Amniotic epithelial cell (primary cell): ENCODE data around the gene WAPL.

Experiments used
- DNase-seq: peaks from one replicate; pipeline ENCODE4 v3.0.0-alpha.2; 2010; ENCODE audit warnings: low read depth

WAPL gene

DNA sequence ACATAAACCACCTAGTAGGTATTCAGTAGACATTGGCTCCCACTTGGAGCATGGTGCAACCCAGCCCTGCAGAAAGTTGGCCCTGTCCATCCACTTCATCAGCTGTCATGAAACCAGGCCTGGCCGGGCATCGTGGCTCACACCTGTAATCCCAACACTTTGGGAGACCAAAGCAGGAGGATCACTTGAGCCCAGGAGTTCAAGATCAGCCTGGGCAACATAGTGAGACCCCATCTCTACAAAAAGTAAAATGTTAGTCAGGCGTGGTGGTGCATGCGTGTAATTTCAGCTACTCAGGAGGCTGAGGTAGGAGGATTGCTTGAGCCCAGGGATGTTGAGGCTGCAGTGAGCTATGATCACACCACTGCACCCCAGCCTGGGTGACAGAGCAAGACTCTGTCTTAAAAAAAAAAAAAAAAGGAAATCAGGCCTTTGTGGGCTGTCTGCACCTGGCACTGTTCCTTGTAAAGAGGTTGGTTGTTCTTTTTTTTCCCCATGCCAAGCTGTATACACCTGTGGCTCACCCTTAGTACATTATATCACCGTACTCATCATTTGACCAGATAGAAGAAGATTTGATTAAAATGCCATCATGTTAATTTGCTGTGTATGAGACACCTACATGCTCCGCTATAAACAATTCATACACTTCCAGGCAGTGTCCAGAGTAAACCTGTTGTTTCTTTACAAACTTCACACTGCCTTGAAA is 109.6 kb downstream of the WAPL start:
- DNase-seq, result no peak

DNA sequence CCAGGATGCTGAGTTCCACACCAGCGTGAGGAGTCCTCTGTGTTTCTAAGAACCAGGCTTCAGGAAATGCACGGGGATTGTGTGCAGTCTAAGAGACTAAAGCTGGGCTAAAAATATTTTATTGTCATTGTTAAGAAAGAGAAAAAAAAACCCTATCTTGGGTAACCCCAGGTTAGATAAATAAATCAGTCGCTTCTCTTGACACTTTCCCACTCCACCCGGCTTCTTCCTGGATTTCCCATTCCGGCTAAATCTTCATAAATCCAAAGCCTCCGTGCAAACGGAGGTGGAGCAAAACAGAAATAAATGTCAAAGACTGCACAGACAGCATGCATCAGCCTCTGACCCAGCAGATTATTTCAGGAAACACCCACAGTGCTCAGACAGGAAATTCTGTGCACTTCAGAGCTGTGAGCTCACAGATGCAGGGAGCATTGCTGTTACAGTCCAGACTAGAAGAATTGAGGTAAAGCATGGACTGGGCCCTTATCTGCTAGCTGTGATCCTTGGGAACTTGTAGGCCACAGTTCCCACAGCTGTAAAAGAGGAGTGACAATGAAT is 110.2 kb downstream of the WAPL start:
- peak; percentile 83 for DNase-seq

DNA sequence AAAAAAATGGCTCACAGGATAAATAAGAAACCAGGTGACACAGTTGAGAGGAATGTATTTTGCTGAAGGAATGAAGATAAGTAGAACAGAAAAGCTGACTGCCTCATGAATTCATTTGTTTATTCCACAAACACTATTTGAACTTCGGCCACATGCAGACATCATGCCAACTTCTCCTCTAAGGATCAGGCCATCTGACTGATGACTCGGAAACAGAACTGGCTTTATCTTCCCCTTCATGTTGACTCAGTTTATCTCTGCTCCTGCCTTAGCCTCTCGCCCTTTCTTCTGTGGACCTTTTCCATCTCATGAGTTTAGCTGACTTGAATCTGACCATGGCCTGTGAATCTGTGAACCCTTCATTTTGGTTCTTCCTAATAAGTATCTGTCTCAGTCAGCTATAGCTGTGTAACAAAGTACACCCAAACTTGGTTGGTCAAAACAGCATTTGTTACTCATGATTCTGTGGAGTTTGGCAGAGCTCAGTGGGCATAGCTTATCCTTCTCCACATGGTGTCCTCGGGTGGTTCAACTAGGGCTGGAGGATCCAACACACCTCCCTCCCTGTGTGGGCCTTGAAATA is 111.0 kb downstream of the WAPL start:
- DNase-seq, result peak; percentile 87

DNA sequence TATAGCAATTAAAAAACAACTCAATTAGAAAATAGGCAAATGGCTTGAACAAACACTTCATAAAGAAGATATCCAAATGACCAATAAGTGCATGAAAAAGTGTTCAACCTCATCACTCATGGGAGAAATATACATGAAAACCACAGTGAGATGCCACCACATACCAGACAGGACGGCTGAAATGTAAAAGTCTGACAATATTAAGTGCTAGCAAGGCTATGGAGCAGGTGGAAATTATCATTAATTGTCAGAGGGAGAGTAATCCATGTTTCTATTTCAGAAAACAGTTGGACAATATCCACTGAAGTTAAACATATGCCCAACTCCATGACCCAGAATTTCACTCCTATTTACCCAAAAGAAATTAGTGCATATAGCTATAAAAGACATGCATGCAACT is 112.4 kb downstream of the WAPL start:
- no peak for DNase-seq

DNA sequence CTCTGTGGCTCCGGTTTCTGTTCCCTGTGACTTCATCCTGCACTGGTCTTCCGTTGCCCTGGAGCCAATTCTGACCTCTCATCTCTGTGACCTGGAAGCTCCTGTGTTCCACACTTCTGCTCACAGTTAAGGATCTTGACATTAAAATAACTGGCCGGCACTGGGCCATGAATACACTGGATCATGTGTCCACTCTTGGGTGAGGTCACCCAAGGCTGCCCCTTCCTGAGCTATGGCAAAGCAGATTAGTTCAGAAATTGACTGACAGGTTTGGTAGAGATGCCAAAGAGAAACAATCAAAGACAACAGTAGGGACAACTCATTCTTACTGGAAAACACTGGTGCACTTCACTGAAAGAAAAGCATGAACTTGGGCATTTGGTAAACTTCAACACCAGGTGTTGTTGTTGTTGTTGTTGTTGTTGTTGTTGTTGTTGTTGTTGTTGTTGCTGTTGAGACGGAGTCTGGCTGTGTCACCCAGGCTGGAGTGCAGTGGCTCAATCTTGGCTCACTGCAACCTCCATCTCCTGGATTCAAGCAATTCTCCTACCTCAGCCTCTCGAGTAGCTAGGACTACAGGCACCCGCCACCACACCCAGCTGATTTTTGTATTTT is 118.3 kb downstream of the WAPL start:
- DNase-seq, result no peak

DNA sequence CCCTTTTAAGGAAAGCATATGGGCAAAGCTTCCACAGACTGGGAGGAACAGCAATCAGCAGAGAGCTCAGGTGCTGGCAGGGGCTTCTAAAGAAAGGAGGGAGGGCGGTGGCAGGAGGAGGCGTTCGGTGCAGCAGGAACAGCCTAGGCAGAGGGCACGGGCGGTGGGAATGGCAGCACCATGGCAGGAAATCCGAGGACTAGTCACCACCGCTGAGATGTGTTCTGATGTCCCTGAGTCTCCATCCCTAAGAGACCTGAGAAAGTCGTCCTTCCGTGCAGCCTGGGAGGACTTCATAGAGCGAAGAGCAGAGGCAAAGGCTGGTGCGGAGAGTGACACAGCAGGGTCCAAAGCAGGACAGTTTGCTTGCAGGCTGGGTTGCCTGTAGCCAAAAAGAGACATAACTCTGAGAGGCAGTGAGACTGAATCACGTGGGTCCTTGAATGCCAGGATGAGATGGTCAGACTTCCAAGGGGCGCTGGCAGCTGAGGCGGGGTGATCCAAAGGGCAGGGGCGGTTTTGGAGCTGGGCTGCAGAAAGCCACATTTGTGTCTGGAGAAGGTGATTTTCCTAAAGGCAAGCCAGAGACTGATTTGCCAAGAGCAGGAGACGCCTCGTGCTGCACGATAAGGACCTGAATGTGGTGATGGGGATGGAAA is 119.2 kb downstream of the WAPL start:
- no peak for DNase-seq

DNA sequence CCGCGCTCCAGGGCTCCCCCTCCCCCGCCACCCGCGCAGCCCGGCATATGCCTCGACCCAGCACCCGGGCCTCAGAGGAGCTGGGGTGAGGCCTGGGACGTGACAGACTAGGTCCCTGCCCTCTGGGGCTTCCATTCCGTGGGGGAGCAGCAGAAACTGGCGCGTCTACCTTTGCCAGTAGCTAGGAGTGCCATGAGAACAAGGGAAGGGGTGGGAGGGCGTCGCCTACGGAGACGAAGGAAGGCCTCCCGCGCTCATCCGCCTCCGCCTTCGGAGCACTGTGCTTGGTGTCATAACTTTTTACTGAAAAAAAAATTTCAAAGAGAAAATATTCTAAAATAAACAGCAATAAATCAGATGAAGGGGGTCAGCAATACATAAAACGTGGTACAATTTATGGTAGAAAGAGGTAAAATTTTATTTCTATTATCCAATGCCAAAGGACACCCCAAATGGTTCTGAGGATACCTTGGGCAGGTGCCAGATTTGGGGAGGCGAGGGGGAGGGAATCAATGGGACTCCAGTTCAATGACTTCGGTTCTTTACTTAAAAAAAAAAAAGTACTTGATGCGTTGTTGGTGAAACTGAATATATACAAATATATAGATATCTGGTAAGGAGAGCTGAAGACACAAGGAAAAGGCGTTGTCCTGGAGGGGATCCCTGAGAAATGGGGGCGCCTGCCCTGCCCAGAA is 119.9 kb downstream of the WAPL start:
- no peak for DNase-seq

DNA sequence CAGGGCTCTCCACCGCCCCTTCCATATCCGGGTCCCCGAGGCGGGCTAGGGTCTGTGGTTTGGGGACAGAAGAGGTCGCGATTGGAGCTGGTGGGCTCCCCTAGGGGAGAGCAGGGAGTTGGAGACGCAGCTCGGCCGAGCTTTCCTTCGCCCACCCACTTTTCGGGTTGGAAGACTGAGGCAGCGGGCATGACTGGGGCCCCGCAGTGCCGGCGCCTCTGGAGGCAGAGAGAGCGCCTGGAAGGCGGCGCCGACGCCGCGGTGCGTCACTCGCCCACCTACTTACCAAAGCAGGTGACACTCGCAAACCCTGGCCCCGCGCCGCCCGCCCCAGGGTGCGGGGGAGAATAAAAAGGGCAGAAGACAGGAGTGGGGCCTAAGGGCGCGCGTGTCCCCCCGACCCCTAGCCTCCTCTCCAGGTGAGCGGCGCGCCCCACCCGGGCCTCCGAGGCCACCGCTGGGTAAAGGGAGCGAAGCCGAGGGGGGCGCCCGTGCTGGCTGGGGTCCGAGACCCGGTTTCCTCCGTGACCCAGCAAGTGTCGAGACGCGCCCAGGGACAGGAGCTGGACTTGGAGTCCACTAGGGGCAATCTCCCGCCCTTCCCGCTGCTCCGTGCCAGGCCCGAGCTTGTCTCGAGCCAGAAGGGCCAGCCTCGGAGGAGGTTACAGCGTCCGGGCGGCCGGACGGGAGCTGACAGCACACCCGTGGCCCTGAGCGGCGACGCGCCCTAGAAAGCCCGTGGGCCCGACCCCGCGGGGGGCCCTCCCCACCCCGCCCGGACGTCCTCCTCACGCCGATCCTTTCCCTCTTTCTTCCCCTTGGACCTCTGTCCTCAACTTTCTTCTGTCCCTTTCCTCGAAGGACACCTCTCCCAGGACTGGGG is 120.6 kb downstream of the WAPL start:
- DNase-seq, result no peak

DNA sequence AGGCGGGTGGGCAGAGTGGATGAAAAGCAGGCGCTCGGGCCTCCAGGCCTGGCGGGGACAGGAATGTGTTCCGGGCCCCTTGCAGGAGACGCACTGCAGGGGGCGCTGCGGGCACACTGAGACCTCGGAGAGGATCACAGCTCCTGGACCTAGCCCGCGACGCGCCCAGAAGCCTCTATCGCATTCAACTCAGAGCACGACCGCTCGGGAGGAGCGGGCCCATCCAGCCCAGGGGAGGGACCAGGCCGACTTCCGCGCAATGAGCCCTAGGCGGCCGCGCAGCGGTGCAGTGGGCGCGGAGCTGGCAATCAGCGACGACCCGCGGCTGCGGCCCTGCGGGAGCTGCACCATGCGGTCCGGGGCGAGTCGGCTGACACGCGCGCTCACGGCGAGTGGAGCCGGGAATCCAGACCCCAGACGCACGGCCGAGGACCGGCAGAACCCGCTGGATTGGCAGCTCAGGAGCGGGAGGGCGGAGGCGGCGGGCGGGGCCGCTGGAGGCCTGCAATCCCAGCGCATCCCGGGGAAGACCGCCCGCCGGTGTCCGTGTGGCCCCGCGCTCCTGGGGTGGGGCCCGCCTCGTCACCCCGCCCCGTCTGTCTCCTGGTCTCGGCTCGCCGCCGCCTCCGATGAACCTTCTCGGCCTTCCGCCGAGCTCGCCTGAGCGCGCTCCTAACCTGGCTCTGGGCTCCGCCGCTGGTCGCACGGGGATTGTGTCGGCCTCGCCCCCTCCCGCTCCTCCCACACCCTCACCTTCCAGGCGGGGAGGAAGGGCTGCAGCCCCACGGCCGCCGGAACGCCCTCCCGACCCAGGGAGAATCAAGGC is 121.5 kb downstream of the WAPL start:
- DNase-seq, result peak; percentile 91

DNA sequence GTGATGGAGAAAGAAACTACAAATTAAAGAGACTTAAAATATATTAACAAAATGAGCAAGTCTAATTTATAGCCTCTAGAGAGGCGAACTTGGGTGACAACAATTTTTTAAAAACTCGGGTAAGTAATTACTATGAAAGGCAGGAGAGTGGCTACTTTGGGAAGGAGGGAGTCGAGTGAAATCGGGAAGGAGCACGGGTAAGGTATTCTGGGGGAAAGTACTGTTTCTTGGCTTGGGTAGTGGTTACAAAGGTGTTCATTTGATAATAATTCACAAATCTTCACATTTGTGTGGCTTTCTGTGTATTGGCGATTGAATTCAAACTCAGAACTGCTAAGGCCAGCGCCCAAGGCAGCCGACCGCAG is 122.1 kb downstream of the WAPL start:
- no peak for DNase-seq

DNA sequence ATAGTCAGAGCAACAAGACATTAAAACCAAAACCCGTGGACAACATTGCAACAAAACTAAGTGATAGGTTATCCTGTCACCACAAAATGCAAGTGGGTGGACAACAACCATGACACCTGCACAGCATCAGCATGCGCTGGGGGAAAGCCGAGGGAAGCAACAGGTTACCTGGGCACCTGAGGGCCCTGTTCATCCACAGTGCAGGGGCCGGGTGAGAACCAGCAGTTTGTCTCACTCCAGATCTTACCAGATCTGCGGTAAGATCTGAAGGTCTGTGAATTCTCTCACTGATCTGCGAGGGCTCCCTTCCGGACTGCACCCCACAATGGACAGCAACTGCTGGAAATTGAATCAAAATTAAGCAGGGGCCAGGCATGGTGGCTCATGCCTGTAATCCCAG is 124.5 kb downstream of the WAPL start:
- no peak for DNase-seq

DNA sequence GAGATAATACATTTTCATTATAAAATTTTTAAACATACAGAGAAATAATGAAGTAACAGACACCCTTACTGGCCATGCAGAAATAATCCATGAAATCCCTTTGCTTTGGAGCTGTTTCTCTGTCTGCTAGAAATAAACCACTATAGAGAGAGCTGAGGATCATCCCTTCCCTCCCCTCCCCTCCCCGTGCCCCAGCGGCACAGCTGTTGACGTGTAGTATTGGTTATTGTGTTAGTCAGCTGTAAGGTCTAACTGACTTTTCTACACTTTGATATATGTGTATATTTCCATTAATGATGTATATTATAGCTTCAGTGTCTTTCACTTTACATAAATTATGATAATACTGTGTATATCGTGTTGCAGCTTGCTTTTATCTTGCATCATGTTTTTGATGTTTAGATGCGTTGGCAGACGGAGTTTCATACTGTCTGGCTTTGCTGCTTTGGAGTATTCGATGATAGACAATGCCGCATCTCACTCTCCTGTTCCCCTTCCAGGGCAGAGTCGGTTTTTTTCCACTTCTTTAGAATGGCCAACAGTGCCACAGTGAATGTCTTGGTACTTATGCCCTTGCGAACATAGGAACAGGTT is 127.6 kb downstream of the WAPL start:
- DNase-seq, result no peak

DNA sequence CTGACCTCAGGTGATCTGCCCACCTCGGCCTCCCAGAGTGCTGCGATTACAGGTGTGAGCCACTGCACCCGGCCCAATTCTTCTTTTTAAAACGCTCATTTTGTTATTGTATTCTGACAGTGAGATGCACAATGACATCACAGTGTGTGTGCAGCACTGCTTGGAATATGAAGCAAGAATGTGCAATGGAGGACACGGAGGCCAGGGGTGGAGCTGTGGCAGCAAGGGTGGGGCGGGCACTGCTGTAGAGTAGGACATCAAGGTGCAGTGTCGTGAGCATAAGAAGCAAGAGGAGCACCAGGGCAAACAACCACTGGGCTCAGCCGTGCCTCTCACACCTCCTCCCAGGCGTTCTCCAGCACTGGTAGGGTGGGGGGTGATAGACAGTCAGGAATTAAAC is 128.2 kb downstream of the WAPL start:
- DNase-seq, result no peak

DNA sequence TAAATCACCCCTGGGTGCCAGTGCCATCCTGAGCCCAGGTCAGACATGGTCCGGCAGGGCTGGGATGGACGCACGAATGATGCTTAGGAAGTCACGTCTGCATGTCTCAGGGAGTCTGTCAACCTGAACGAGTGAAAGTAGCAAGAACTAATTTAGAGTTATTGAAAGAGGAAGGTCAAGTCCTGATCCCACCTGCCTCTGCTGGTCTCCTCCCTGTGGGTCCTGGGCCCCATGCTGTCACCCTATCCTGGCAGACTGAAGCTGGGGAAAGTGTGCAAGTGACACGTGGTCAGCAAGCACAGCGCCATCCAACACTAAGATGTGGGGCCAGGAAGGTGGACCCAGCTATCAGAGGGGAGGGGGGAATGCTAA is 128.9 kb downstream of the WAPL start:
- no peak for DNase-seq

DNA sequence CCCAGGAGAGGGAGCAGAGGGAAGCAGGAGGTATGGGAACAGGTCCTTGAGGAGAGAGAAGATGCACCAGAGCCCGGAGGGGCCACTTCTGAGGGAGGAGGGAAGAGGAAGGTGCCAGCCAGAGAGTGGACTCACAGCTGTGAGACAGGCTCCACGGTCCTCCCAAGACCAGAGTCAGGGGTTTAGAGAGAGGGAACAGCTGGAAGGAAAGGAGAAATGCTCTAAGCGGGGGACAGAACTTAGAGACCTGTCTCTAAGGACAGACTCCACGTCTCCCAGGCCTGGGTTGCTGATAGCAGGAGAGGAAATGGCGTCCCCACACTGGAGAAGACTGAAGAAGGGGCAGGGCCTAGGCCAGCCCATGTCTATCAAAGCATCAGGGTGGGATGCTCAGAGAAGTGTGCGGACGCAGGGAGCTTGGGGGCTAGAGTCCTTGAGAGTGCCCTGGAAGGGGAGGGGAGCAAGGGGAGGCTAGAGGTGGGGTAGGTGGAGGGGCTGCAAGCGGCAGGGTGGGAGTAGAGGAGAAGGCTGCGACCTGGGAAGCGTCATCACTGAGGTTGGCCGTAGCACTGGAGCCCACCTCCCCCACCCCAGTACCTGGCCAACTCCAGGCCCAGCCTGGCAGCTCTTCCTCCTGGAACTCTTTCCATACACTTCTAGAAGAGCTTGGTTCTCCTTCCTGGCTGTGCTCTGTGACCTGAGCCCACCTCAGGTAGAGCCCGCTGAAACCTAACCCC is 129.4 kb downstream of the WAPL start:
- DNase-seq, result no peak

DNA sequence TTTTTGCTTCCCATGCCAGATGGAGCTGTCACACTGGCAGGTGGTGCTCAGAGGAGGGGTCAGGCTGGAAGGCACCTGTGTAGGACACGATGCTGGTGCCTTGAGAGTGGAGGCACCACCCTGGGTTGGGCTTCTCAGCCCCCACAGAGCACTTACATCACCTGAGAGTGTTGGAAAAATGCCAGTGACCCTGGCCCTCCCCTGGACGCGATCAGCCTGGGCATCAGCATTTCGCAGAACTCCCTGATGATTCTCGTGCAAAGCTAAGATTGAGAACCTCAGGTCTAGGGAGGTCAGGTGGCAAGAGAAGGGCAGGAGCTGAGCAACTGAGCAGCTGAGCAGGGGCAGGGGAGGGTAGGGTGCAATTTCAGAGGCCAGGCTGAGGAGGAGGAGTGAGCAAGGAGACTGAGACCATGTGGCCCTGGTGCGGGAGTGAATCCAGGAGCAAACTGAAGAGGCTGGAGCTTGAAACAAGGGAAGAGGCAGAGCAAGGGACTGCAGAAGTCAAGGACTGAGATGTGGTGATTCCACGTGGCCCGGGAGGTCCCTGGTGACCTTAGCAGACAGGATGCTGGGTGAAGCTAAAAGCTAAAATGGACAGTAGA is 130.3 kb downstream of the WAPL start:
- DNase-seq, result no peak

DNA sequence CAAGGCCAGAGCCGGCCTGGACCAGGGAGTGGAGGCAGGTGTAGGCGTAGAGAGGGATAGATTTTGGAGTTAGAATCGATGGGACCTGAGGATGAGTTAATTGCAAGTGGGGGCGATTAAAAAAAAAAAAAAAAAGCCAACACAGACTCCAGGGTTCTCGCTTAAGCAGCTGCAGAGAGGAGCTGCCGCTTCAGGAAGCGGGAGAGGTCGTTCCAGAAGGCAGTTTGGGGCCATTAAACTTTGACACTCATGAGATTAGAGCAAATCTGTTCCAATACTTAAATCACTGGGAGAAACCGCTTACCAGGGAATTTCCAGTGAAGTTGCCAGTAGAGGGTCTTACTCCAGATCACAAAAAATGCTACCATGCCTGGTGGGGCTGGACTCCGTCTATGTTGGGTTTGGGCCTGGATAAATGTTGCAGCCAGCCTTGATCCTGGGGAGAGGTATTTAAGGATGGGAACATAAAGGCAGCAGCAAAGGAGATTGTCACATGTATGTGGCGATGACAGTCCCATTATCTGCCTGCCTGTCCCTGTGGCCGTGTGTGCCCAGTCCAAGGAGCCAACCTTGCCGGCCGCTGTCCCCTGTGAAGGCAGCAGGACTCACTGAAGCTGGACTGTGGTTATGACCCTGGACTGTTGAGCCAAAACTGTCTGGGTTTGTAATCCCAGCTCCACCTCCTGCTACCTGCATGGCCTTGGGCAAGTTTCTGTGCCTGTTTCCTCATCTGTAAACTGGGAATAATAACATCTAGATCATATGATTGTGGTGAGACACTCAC is 131.1 kb downstream of the WAPL start:
- DNase-seq, result no peak
